SH-SY5Y (cell line): ENCODE results near the gene CNTN2.

Experiments used
- GATA2 ChIP-seq: IDR thresholded peaks from 2 replicates; pipeline ENCODE4 v1.6.1; 2011; ENCODE audit warnings: mild to moderate bottlenecking, low read depth, low read length
- GATA3 ChIP-seq: IDR thresholded peaks from 2 replicates; pipeline ENCODE4 v1.6.1; 2011; ENCODE audit warnings: low read depth, mild to moderate bottlenecking, low read length, moderate library complexity

DNA sequence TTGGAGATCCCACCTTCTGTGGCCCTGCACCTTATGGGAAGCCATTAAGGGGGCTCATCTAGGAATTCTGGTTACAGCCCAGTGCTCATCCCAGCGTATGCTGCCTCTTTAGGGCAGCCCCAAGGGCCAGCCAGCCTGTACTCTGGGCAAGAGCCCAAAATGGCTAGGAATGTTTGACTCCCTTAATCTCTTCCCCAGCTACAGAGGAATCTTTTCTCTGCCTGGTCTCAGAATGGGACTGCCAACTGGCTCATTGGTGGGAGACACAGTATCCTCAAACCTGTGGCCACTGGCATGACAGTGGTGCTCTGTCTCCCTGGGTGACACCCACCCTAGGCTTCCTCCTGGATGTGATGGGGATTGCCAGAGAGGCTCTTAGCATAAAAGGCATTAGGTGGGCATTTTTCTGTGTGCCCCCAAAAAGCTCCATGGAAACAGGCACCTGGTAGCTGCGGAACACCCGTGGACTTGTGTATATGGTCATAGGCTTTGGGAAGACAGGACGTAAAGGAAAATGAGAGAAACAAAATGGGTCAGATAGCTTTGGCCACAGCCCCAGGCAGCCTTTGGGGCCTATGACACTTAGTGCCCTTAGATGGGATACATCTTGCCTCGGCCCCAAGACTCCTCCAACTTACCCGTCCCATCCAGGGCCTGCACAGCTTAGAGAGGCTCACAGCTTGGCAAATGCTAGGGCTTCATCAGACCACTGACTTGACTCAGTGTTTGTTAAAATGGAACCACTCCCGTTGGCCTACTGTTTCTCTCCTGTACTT lies 34.3 kb downstream of the CNTN2 start:
- no peak for TF ChIP-seq GATA3
- TF ChIP-seq GATA2, result no peak
